GM21447 (cell line): ENCODE results near the gene PTAFR.

Experiments
- ATAC-seq: cut with Tn5 transposase; IDR thresholded peaks from one replicate; pipeline ENCODE4 v1.9.1; 2021; ENCODE audit not compliant: unreplicated experiment

PTAFR gene

GRCh38 chr1:28176492-28177470, at the start of gene PTAFR:
PTAFR (minus strand) TSS chr1:28176690; CDS start chr1:28151021, 25,669 bp downstream.
- ATAC-seq = peak; percentile 39

GRCh38 chr1:28213315-28213714, 36.8 kb upstream of the PTAFR start:
- ATAC-seq = no peak

- ATAC-seq = no peak
These were observed 33.2 kb upstream of the PTAFR start for GRCh38 chr1:28209700-28210099.

- ATAC-seq = no peak
These were observed 32.4 kb upstream of the PTAFR start for GRCh38 chr1:28208818-28209441.

GRCh38 chr1:28205243-28205642, 28.8 kb upstream of the PTAFR start:
- no peak for ATAC-seq

- ATAC-seq = no peak
These were observed 23.9 kb upstream of the PTAFR start for GRCh38 chr1:28200234-28200873.

GRCh38 chr1:28199328-28200233, 23.1 kb upstream of the PTAFR start:
- peak; percentile 76 for ATAC-seq

- ATAC-seq = no peak
These were observed 21.4 kb upstream of the PTAFR start for GRCh38 chr1:28197682-28198415.

GRCh38 chr1:28196330-28196729, 19.8 kb upstream of the PTAFR start:
- no peak for ATAC-seq

- ATAC-seq = no peak
These were observed 19.3 kb upstream of the PTAFR start for GRCh38 chr1:28195780-28196179.

- no peak for ATAC-seq
These were observed 18.0 kb upstream of the PTAFR start for GRCh38 chr1:28194326-28195035.

GRCh38 chr1:28193701-28194161, 17.2 kb upstream of the PTAFR start:
- no peak for ATAC-seq

GRCh38 chr1:28190996-28191645, 14.6 kb upstream of the PTAFR start:
- ATAC-seq = no peak

- ATAC-seq = no peak
These were observed 14.0 kb upstream of the PTAFR start for GRCh38 chr1:28190337-28190979.

- ATAC-seq = no peak
These were observed 8.6 kb upstream of the PTAFR start for GRCh38 chr1:28185071-28185470.

GRCh38 chr1:28180306-28181305, 4.1 kb upstream of the PTAFR start:
- ATAC-seq = no peak
